HepG2 (cell line): Measurements from ENCODE around the gene LIMA1. TPM values are rescaled to one million over a fixed set of nuclear protein-coding genes. Genes with fewer than 3 reads are reported as not detected.

Experiments used
- ATAC-seq: fragments of 200-7000 bp; cut with Tn5 transposase; 3 replicates; pipeline ENCODE4 v1.9.1; 2020; ENCODE audit warnings: mild to moderate bottlenecking, moderate library complexity
- BruUV-seq: library from RNA; stranded (reverse); fragments of 400-500 nt; replicated peaks from 2 replicates; lab custom pipeline; 2021; lab: Mats Ljungman, UMichigan
- CTCF ChIA-PET: fragments of 300-600 bp; formaldehyde crosslinking; extraction: SDS; loops from one replicate; lab custom pipeline; 2021; ENCODE audit warnings: low total read pairs, inconsistent platforms, low intra/inter-chr PET ratio; lab: Yijun Ruan, JAX
- POLR2A ChIA-PET: fragments of 350-600 bp; sonication (Branson Sonifier 250); formaldehyde crosslinking; loops from one replicate; lab custom pipeline; 2020; ENCODE audit warnings: antibody characterized with exemption, inconsistent platforms; lab: Yijun Ruan, JAX
- DNase-seq: peaks from one replicate; pipeline ENCODE4 v3.0.0-alpha.2; 2015; ENCODE audit warnings: low spot score
- FAIRE-seq: peaks from 3 replicates; lab custom pipeline; 2011; peaks lifted over from hg19 to GRCh38; lab: Jason Lieb, UNC
- H2AFZ ChIP-seq: one replicate; pipeline ENCODE4 v1.6.1; 2011; ENCODE audit warnings: low read length, inconsistent platforms
- H3K27ac ChIP-seq: fragments of 300-600 bp; 3 replicates; pipeline ENCODE4 v1.8.0; 2011; ENCODE audit warnings: mixed run types, mild to moderate bottlenecking, mixed read lengths, low read length, inconsistent platforms; ENCODE audit not compliant: insufficient read depth; ENCODE audit errors: extremely low read length
- H3K27me3 ChIP-seq, 2 experiments: fragments of 200-600 bp in 1 of 2; 2 replicates in 1 of 2; 3 replicates in 1 of 2; pipeline versions ENCODE4 v1.6.0 to v1.8.0; 2011; ENCODE audit warnings: low read length in 2 of 2, mild to moderate bottlenecking in 2 of 2, moderate library complexity in 2 of 2, inconsistent platforms in 1 of 2; ENCODE audit not compliant: insufficient read depth in 2 of 2, control insufficient read depth in 1 of 2
- H3K36me3 ChIP-seq, 2 experiments: fragments of 200-600 bp in 1 of 2; replicated peaks in 1 of 2; 2 replicates in 1 of 2; 3 replicates in 1 of 2; pipeline versions ENCODE4 v1.5.1 to v1.8.0; 2011; ENCODE audit warnings: low read length in 2 of 2, inconsistent platforms in 1 of 2; ENCODE audit not compliant: insufficient read depth in 2 of 2, control insufficient read depth in 1 of 2
- H3K4me1 ChIP-seq: 2 replicates; pipeline ENCODE4 v1.5.1; 2012; ENCODE audit warnings: low read length, inconsistent platforms; ENCODE audit not compliant: insufficient read depth
- H3K4me2 ChIP-seq: 2 replicates; pipeline ENCODE4 v1.6.0; 2011; ENCODE audit warnings: low read depth, low read length, inconsistent platforms
- H3K4me3 ChIP-seq, 3 experiments: fragments of 200-600 bp in 1 of 3; sonication (generic), shearing (Covaris generic) in 1 of 3; replicated peaks in 1 of 3; 2 replicates each; pipeline ENCODE4 v1.5.1; 2011 to 2016; ENCODE audit warnings: low read length in 3 of 3, inconsistent platforms in 2 of 3, low read depth in 2 of 3, mild to moderate bottlenecking in 2 of 3, control low read depth in 1 of 3, mixed read lengths in 1 of 3; ENCODE audit not compliant: insufficient read depth in 1 of 3
- H3K79me2 ChIP-seq: one replicate; pipeline ENCODE4 v1.6.1; 2011; ENCODE audit warnings: low read length, inconsistent platforms; ENCODE audit not compliant: insufficient read depth
- H3K9ac ChIP-seq: 2 replicates; pipeline ENCODE4 v1.6.0; 2011; ENCODE audit warnings: mild to moderate bottlenecking, low read depth, low read length, inconsistent platforms; ENCODE audit not compliant: insufficient read depth
- H3K9me3 ChIP-seq: 2 replicates; pipeline ENCODE4 v1.5.1; 2012; ENCODE audit warnings: mild to moderate bottlenecking, low read length
- H4K20me1 ChIP-seq: 2 replicates; pipeline ENCODE4 v1.6.0; 2011; ENCODE audit warnings: inconsistent platforms, mild to moderate bottlenecking, low read length, moderate library complexity; ENCODE audit not compliant: insufficient read depth
- DPF2 ChIP-seq: sonication (generic); formaldehyde crosslinking; IDR thresholded peaks from 2 replicates; pipeline ENCODE4 v1.4.0; 2020; ENCODE audit warnings: mild to moderate bottlenecking, low read depth, missing genetic modification reagents, borderline replicate concordance
- FOSL2 ChIP-seq: sonication (generic); formaldehyde crosslinking; IDR thresholded peaks from 2 replicates; pipeline ENCODE4 v1.4.0; 2020; ENCODE audit warnings: missing genetic modification reagents
- MAFK ChIP-seq, 2 experiments: IDR thresholded peaks in 1 of 2; conservative IDR thresholded peaks in 1 of 2; 2 replicates each; pipeline ENCODE4 v1.6.1; 2011; ENCODE audit warnings: improper control_type of control experiment in 2 of 2, low read length in 2 of 2
- MIER3 ChIP-seq: IDR thresholded peaks from 2 replicates; pipeline ENCODE4 v1.6.1; 2016; ENCODE audit warnings: missing compliant biosample characterization, borderline replicate concordance
- NBN ChIP-seq: fragments of 450-650 bp; conservative IDR thresholded peaks from 2 replicates; pipeline ENCODE4 v1.6.1; 2017
- NCOA2 ChIP-seq: sonication (generic); formaldehyde crosslinking; IDR thresholded peaks from 2 replicates; pipeline ENCODE4 v1.8.0; 2022; ENCODE audit warnings: inconsistent platforms
- NFYB ChIP-seq: sonication (generic); formaldehyde crosslinking; IDR thresholded peaks from 2 replicates; pipeline ENCODE4 v1.4.0; 2020; ENCODE audit warnings: missing genetic modification reagents
- RNF2 ChIP-seq: fragments of 450-650 bp; conservative IDR thresholded peaks from 2 replicates; pipeline ENCODE4 v1.6.1; 2016; ENCODE audit warnings: low read depth
- SALL1 ChIP-seq: sonication (generic); formaldehyde crosslinking; IDR thresholded peaks from 2 replicates; pipeline ENCODE4 v1.8.0; 2022; ENCODE audit warnings: mild to moderate bottlenecking, missing genetic modification reagents
- ZBTB7A ChIP-seq: sonication (generic); formaldehyde crosslinking; IDR thresholded peaks from 2 replicates; pipeline ENCODE4 v1.8.0; 2022; ENCODE audit warnings: mild to moderate bottlenecking, missing genetic modification reagents
- WGBS: methylation state at CpG from one replicate; pipeline ENCODE4 v1.1.6; 2017; ENCODE audit warnings: low lambda C conversion rate; 5-methylcytosine and 5-hydroxymethylcytosine counted together
- in situ Hi-C: cut with HindIII; loops from 2 replicates; pipeline ENCODE4 v1.10.0; 2017; ENCODE audit warnings: low pct_unique_long_range_greater_than_20kb; ENCODE audit not compliant: extremely low pct_ligation_motif_present
- intact Hi-C: fragments of 100-400 bp; cut with micrococcal nuclease; formaldehyde crosslinking; loops from one replicate; pipeline ENCODE4 v1.10.0; 2022; ENCODE audit not compliant: unreplicated experiment
- polyA plus RNA-seq, 8 experiments: library from polyadenylated mRNA; depleted of rRNA in 3 of 8; stranded (reverse) in 7 of 8; unstranded in 1 of 8; fragments of >200 nt; fragmentation: Illumina TruSeq in 4 of 8; extraction: Trizol in 4 of 8; gene quantifications; 2 replicates each; pipeline versions ENCODE4 v1.2.1 to v1.2.3, GENCODE V29; 2011 to 2016; ENCODE audit warnings: low read depth in 4 of 8, missing spikeins in 1 of 8, mixed read lengths in 1 of 8; ENCODE audit not compliant: insufficient read depth in 1 of 8
- total RNA-seq, 5 experiments: library from RNA; depleted of rRNA; stranded (reverse); fragments of >200 nt; fragmentation: Illumina TruSeq; extraction: Trizol; gene quantifications; 2 replicates each; pipeline ENCODE4 v1.2.3, GENCODE V29; 2016; ENCODE audit warnings: low read depth in 1 of 5

Gene LIMA1
- total and polyA plus RNA-seq, 2 of the 13 experiments (the other 11 are each of a cell fraction or from before 2014, with no cell fraction given) = 13.0 to 19.8 TPM

GRCh38 chr12:50239355-50239891, 43.9 kb downstream of the LIMA1 start:
- H3K27me3 ChIP-seq = no peaks in the 10 kb centered on the region
- BruUV-seq = no TSS peak
- in situ Hi-C loops = no loop called here
- no peak overlapping the region for H3K27ac ChIP-seq
- ChIA-PET POLR2A (interaction anchor here (2.4 kb wide), 1 partner anchor 45 kb away, joined by 14 read pairs; the partner anchor contains the start of gene LIMA1), CTCF (no interaction called here)
- H3K9ac ChIP-seq = no peak overlapping the region
- no peak for TF ChIP-seq ZBTB7A (CRISPR knock-in tag)
- no peak for TF ChIP-seq DPF2 (CRISPR knock-in tag)
- TF ChIP-seq MIER3 (CRISPR knock-in tag) = no peak
- TF ChIP-seq NCOA2 (CRISPR knock-in tag) = no peak
- TF ChIP-seq MAFK (conservative IDR thresholded peaks at IDR 0.05 in 1 of 2, IDR thresholded peaks at IDR 0.05 in 1 of 2; ENCODE audit: low read length in 2 of 2) = peak in 1 of 2 experiments; percentile 21; a peak in 1 of 4 replicates
- no peak for TF ChIP-seq NBN
- FAIRE-seq (no peak), DNase-seq (no peak), ATAC-seq (no peak)
- intact Hi-C loops = no loop called here
- H3K79me2 ChIP-seq = no peaks in the 10 kb centered on the region
- no peaks in the 10 kb centered on the region for H4K20me1 ChIP-seq
- H2AFZ ChIP-seq = no peak overlapping the region
- WGBS = 96% methylated on average over 10 of the region's 10 CpGs
- no peaks in the 10 kb centered on the region for H3K9me3 ChIP-seq
- peaks cover 37% of the 10 kb centered on the region for H3K4me1 ChIP-seq
- peaks cover 0 to 4% of the 10 kb centered on the region in 2 experiments; a peak in 4 of 5 replicates for H3K36me3 ChIP-seq
- no peak overlapping the region for H3K4me2 ChIP-seq
- no peak overlapping the region for H3K4me3 ChIP-seq

DNA sequence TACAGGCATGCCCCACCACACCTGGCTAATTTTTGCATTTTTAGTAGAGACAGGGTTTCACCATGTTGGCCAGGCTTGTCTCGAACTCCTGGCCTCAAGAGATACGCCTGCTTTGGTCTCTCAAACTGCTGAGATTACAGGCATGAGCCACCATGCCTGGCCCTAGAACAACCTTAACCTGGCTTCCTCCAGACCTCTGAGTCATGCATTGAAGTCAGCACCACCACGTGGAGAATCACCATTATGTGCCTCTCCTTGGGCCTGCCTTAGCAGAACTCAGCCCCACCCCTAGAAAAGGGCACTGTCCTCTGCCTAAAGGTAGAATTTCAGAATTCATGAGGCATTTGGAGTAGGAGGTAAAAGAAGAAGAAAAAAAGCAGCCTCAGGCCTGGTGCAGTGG, 49.0 kb downstream of the LIMA1 start:
- H3K36me3 ChIP-seq = peaks cover 0 to 2% of the 10 kb centered on the region in 2 experiments; a peak in 2 of 5 replicates
- CTCF ChIA-PET = no interaction called here
- no peaks in the 10 kb centered on the region for H3K4me1 ChIP-seq
- no peaks in the 10 kb centered on the region for H3K79me2 ChIP-seq
- no peaks in the 10 kb centered on the region for H4K20me1 ChIP-seq
- no peaks in the 10 kb centered on the region for H3K9me3 ChIP-seq
- H3K27ac ChIP-seq = no peak overlapping the region
- 78% methylated on average over 3 of the region's 3 CpGs for WGBS
- POLR2A ChIA-PET = interaction anchor here (1.2 kb wide), 1 partner anchor 13 kb away, joined by 3 read pairs; no protein-coding TSS in a partner anchor
- no peaks in the 10 kb centered on the region for H3K27me3 ChIP-seq
- no peak overlapping the region for H3K4me3 ChIP-seq
- in situ Hi-C loops = no loop called here
- no peak; the same call in 2 of the 3 replicates for ATAC-seq
- no TSS peak for BruUV-seq
- no peak overlapping the region for H3K9ac ChIP-seq
- DNase-seq = no peak
- no peak overlapping the region for H3K4me2 ChIP-seq
- no peak overlapping the region for H2AFZ ChIP-seq
- intact Hi-C loops = no loop called here
- TF ChIP-seq SALL1 (CRISPR knock-in tag) = no peak
- 0 out of 2 replicates have a peak, but pooled peaks have one; percentile 9 for TF ChIP-seq NFYB (CRISPR knock-in tag)
- TF ChIP-seq FOSL2 (CRISPR knock-in tag) = peak; percentile 57
- TF ChIP-seq RNF2 = no peak
- FAIRE-seq = no peak
